PC-9 (cell line): ENCODE measurements around the gene ZNF335.

ENCODE experiments used
- EZH2 ChIP-seq: fragments of 200-600 bp; sonication (generic); IDR thresholded peaks from 2 replicates; pipeline ENCODE4 v1.8.0; 2017; ENCODE audit warnings: antibody characterized with exemption, low read depth
- TF ChIP-seq, protein P1 (sequence below): fragments of 200-600 bp; sonication (generic); conservative IDR thresholded peaks from 2 replicates; pipeline ENCODE4 v1.6.1; 2017; ENCODE audit warnings: mixed run types, antibody characterized with exemption, mild to moderate bottlenecking, moderate library complexity

DNA sequence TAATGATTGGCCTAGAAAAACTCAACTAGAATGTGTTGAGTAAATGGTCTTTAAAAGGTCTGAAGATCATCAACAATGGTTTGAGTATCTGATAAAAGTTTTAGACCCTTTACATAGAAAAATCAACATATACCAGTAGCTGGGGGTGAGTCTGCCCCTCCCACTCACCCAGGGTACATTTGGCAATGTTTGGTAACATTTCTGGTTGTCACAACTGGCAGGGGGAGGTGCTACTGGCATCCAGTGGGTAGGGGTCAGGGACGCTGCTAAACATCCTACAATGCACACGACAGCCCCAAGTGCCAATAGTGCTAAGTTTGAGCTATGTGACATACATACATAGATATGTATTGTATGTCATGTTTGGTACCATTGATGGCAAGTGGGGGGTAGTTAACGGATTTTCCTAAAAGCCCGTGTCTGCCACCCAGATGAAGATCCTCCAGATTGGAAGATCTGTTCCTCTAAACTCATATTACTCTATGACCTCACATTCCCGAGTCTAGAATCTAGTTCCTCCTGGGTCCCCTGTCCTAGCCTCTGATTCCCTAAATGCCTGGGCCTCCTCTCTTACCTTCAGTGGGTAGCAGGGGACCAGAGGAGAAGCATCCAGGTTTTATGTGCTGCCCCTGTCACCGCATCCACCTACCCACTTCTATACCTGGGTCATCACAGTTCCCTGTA lies 34.2 kb upstream of the ZNF335 start:
- TF ChIP-seq, protein P1, sequence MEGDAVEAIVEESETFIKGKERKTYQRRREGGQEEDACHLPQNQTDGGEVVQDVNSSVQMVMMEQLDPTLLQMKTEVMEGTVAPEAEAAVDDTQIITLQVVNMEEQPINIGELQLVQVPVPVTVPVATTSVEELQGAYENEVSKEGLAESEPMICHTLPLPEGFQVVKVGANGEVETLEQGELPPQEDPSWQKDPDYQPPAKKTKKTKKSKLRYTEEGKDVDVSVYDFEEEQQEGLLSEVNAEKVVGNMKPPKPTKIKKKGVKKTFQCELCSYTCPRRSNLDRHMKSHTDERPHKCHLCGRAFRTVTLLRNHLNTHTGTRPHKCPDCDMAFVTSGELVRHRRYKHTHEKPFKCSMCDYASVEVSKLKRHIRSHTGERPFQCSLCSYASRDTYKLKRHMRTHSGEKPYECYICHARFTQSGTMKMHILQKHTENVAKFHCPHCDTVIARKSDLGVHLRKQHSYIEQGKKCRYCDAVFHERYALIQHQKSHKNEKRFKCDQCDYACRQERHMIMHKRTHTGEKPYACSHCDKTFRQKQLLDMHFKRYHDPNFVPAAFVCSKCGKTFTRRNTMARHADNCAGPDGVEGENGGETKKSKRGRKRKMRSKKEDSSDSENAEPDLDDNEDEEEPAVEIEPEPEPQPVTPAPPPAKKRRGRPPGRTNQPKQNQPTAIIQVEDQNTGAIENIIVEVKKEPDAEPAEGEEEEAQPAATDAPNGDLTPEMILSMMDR: no peak
- TF ChIP-seq EZH2: no peak
